Measurements from ENCODE around the gene PAN2. TPM values are rescaled to one million over a fixed set of nuclear protein-coding genes. Genes with fewer than 3 reads are reported as not detected.
"Not testable (repeated sequence)": the region's sequence is repeated elsewhere in the genome, so short reads cannot be mapped to it uniquely, and the experiment has no call there.

PAN2 gene
- total and polyA plus RNA-seq, 4 experiments from 2014 or later: 5.6 to 203 (median 102) TPM

GRCh38 chr12:56358836-56359532 is 25.2 kb upstream of the PAN2 start:
- intact Hi-C loops (cut with micrococcal nuclease): no loop called here
- POLR2A ChIA-PET (ENCODE audit: partially characterized antibody): interaction anchor here (0.6 to 7.8 kb wide), 23 partner anchors 7 to 541 kb away, joined by 3 to 264 read pairs (median 7); partner anchors contain the start of genes CNPY2, GLS2, IL23A and MIP
- H3K4me3 ChIP-seq (ENCODE audit: low read length in 2 of 2): peak overlapping the region; percentile 78 to 97
- DNase-seq: no peak
- Mint-ChIP-seq H3K27me3 (no peaks in the 10 kb centered on the region), H3K4me3 (peak overlapping the region; percentile 92 to 98 (median 96)), H3K9me3 (peaks cover 0 to 2% (median 0%) of the 10 kb centered on the region in 8 donors), H3K27ac (peak overlapping the region; percentile 89 to 98 (median 96)), H3K4me1 (peaks cover 16 to 30% (median 21%) of the 10 kb centered on the region in 4 donors), H3K36me3 (peaks cover 18 to 40% of the 10 kb centered on the region in 2 donors)
- peak overlapping the region; percentile 84 for H3K27ac ChIP-seq (ENCODE audit: low read depth, low read length)
- H3K4me1 ChIP-seq (ENCODE audit: insufficient read depth, low read length): peaks cover 29% of the 10 kb centered on the region
- H3K36me3 ChIP-seq (ENCODE audit: insufficient read depth, low read length): peaks cover 24% of the 10 kb centered on the region
- no peaks in the 10 kb centered on the region for H3K9me3 ChIP-seq (ENCODE audit: control insufficient read depth in 1 of 2, low read length in 2 of 2)
- H3K27me3 ChIP-seq (ENCODE audit: insufficient read depth, low read length): no peaks in the 10 kb centered on the region
- CTCF ChIA-PET (ENCODE audit: partially characterized antibody): interaction anchor here (0.7 to 4.8 kb wide), 19 partner anchors 8 to 240 kb away, joined by 3 to 35 read pairs (median 7); partner anchors contain the start of genes ANKRD52, CNPY2, CS and IL23A

GRCh38 chr12:56351325-56351724 is 17.5 kb upstream of the PAN2 start:
- H3K9me3 Mint-ChIP-seq: no peaks in the 10 kb centered on the region
- no peaks in the 10 kb centered on the region for H3K27me3 Mint-ChIP-seq
- no peak overlapping the region for H3K4me3 Mint-ChIP-seq
- peaks cover 47 to 70% of the 10 kb centered on the region in 2 donors for H3K36me3 Mint-ChIP-seq
- Histone ChIP-seq H3K27ac (ENCODE audit: low read depth, low read length) (no peak overlapping the region), H3K36me3 (ENCODE audit: insufficient read depth, low read length) (peaks cover 68% of the 10 kb centered on the region), H3K27me3 (ENCODE audit: insufficient read depth, low read length) (no peaks in the 10 kb centered on the region), H3K4me1 (ENCODE audit: insufficient read depth, low read length) (no peaks in the 10 kb centered on the region), H3K4me3 (ENCODE audit: low read length in 2 of 2) (no peak overlapping the region), H3K9me3 (ENCODE audit: control insufficient read depth in 1 of 2, low read length in 2 of 2) (no peaks in the 10 kb centered on the region)
- DNase-seq: no peak
- H3K27ac Mint-ChIP-seq: peak overlapping the region in 1 of 7 donors; percentile 40
- CTCF ChIA-PET (ENCODE audit: partially characterized antibody): interaction anchor here (1.0 to 2.5 kb wide), 4 partner anchors 9 to 113 kb away, joined by 3 to 8 read pairs (median 4); partner anchors contain the start of genes PAN2 and STAT2
- POLR2A ChIA-PET (ENCODE audit: partially characterized antibody): interaction anchor here (1.2 to 4.1 kb wide), 5 partner anchors 9 to 35 kb away, joined by 3 to 19 read pairs (median 5); partner anchors contain the start of genes CNPY2, IL23A and STAT2
- intact Hi-C loops (cut with micrococcal nuclease): no loop called here
- H3K4me1 Mint-ChIP-seq: peaks cover 0 to 3% (median 1%) of the 10 kb centered on the region in 4 donors

- Mint-ChIP-seq H3K9me3 (no peaks in the 10 kb centered on the region), H3K36me3 (peaks cover 49 to 70% of the 10 kb centered on the region in 2 donors), H3K27ac (peak overlapping the region in 3 of 7 donors; percentile 5 to 41 (median 32)), H3K4me3 (no peak overlapping the region), H3K27me3 (no peaks in the 10 kb centered on the region), H3K4me1 (no peaks in the 10 kb centered on the region)
- Histone ChIP-seq H3K4me1 (ENCODE audit: insufficient read depth, low read length) (no peaks in the 10 kb centered on the region), H3K9me3 (ENCODE audit: control insufficient read depth in 1 of 2, low read length in 2 of 2) (no peaks in the 10 kb centered on the region), H3K4me3 (ENCODE audit: low read length in 2 of 2) (no peak overlapping the region), H3K36me3 (ENCODE audit: insufficient read depth, low read length) (peaks cover 67% of the 10 kb centered on the region), H3K27ac (ENCODE audit: low read depth, low read length) (no peak overlapping the region), H3K27me3 (ENCODE audit: insufficient read depth, low read length) (no peaks in the 10 kb centered on the region)
- ChIA-PET POLR2A (ENCODE audit: partially characterized antibody) (interaction anchor here (1.4 to 4.1 kb wide), 4 partner anchors 9 to 35 kb away, joined by 3 to 19 read pairs (median 8); partner anchors contain the start of genes CNPY2, IL23A and STAT2), CTCF (ENCODE audit: partially characterized antibody) (interaction anchor here (1.0 to 2.5 kb wide), 2 partner anchors 9 to 114 kb away, joined by 3 to 8 read pairs; partner anchors contain the start of gene STAT2)
- intact Hi-C loops (cut with micrococcal nuclease): no loop called here
- no peak for DNase-seq
Measured at GRCh38 chr12:56350662-56351061, 16.9 kb upstream of the PAN2 start.

- H3K9me3 Mint-ChIP-seq: no peaks in the 10 kb centered on the region
- H3K4me1 Mint-ChIP-seq: no peaks in the 10 kb centered on the region
- H3K27ac ChIP-seq (ENCODE audit: low read depth, low read length): no peak overlapping the region
- CTCF ChIA-PET (ENCODE audit: partially characterized antibody): interaction anchor here (3.1 kb wide), 1 partner anchor 10 kb away, joined by 11 read pairs; the partner anchor contains the start of gene IL23A
- intact Hi-C loops (cut with micrococcal nuclease): no loop called here
- no peaks in the 10 kb centered on the region for H3K4me1 ChIP-seq (ENCODE audit: insufficient read depth, low read length)
- H3K27ac Mint-ChIP-seq: peak overlapping the region in 3 of 7 donors; percentile 36 to 59 (median 42)
- no peaks in the 10 kb centered on the region for H3K27me3 Mint-ChIP-seq
- H3K9me3 ChIP-seq (ENCODE audit: control insufficient read depth in 1 of 2, low read length in 2 of 2): no peaks in the 10 kb centered on the region
- H3K4me3 Mint-ChIP-seq: no peak overlapping the region
- peaks cover 56% of the 10 kb centered on the region for H3K36me3 ChIP-seq (ENCODE audit: insufficient read depth, low read length)
- no peak for DNase-seq
- H3K4me3 ChIP-seq (ENCODE audit: low read length in 2 of 2): no peak overlapping the region
- no peaks in the 10 kb centered on the region for H3K27me3 ChIP-seq (ENCODE audit: insufficient read depth, low read length)
- H3K36me3 Mint-ChIP-seq: peaks cover 41 to 61% of the 10 kb centered on the region in 2 donors
- POLR2A ChIA-PET (ENCODE audit: partially characterized antibody): interaction anchor here (2.0 to 4.1 kb wide), 2 partner anchors 10 to 11 kb away, joined by 11 to 19 read pairs; partner anchors contain the start of genes IL23A and STAT2
Measured at GRCh38 chr12:56348776-56349175, 15.0 kb upstream of the PAN2 start.

- H3K27ac ChIP-seq (ENCODE audit: low read depth, low read length); H3K4me3 Mint-ChIP-seq; H3K9me3 Mint-ChIP-seq; H3K4me1 Mint-ChIP-seq; H3K4me3 ChIP-seq (ENCODE audit: low read length in 2 of 2); DNase-seq; H3K27me3 ChIP-seq (ENCODE audit: insufficient read depth, low read length); H3K27me3 Mint-ChIP-seq; H3K9me3 ChIP-seq (ENCODE audit: control insufficient read depth in 1 of 2, low read length in 2 of 2); intact Hi-C loops (cut with micrococcal nuclease); H3K4me1 ChIP-seq (ENCODE audit: insufficient read depth, low read length): not testable (repeated sequence)
- Mint-ChIP-seq H3K36me3 (peaks cover 50 to 73% of the 10 kb centered on the region in 2 donors), H3K27ac (peak overlapping the region in 1 of 7 donors; percentile 59)
- peaks cover 65% of the 10 kb centered on the region for H3K36me3 ChIP-seq (ENCODE audit: insufficient read depth, low read length)
- POLR2A ChIA-PET (ENCODE audit: partially characterized antibody): interaction anchor here (0.6 to 1.2 kb wide), 2 partner anchors 12 kb away, joined by 3 read pairs; no protein-coding TSS in a partner anchor
- CTCF ChIA-PET (ENCODE audit: partially characterized antibody): interaction anchor here (0.7 to 3.1 kb wide), 5 partner anchors 9 to 582 kb away, joined by 3 to 11 read pairs (median 5); partner anchors contain the start of genes CNPY2, IL23A and STAT2
Measured at GRCh38 chr12:56347255-56347654, 13.5 kb upstream of the PAN2 start.

- intact Hi-C loops (cut with micrococcal nuclease): no loop called here
- POLR2A ChIA-PET (ENCODE audit: partially characterized antibody): interaction anchor here (0.6 to 1.2 kb wide), 2 partner anchors 11 to 12 kb away, joined by 3 read pairs; no protein-coding TSS in a partner anchor
- H3K4me3 Mint-ChIP-seq: no peak overlapping the region
Measured at GRCh38 chr12:56346675-56347074, 12.9 kb upstream of the PAN2 start.

More at GRCh38 chr12:56346675-56347074, 12.9 kb upstream of the PAN2 start:
- DNase-seq: peak in 1 of 5 donors; percentile 18
- Mint-ChIP-seq H3K9me3 (peaks cover 0 to 1% (median 0%) of the 10 kb centered on the region in 8 donors), H3K27me3 (no peaks in the 10 kb centered on the region), H3K4me1 (peaks cover 0 to 6% (median 2%) of the 10 kb centered on the region in 4 donors), H3K36me3 (peaks cover 49 to 75% of the 10 kb centered on the region in 2 donors), H3K27ac (peak overlapping the region in 4 of 7 donors; percentile 30 to 79 (median 49))
- Histone ChIP-seq H3K4me3 (ENCODE audit: low read length in 2 of 2) (no peak overlapping the region), H3K36me3 (ENCODE audit: insufficient read depth, low read length) (peaks cover 63% of the 10 kb centered on the region), H3K9me3 (ENCODE audit: control insufficient read depth in 1 of 2, low read length in 2 of 2) (no peaks in the 10 kb centered on the region), H3K27ac (ENCODE audit: low read depth, low read length) (no peak overlapping the region), H3K4me1 (ENCODE audit: insufficient read depth, low read length) (no peaks in the 10 kb centered on the region), H3K27me3 (ENCODE audit: insufficient read depth, low read length) (no peaks in the 10 kb centered on the region)
- CTCF ChIA-PET (ENCODE audit: partially characterized antibody): interaction anchor here (0.9 to 3.1 kb wide), 4 partner anchors 8 to 102 kb away, joined by 3 to 11 read pairs (median 6); partner anchors contain the start of genes CNPY2, IL23A and STAT2

Measured in CD4-positive, alpha-beta memory T cell (primary cell).